Measurements from ENCODE around the gene PNMA8A.

The PNMA8A gene

GRCh38 chr19:46496304-46496703 lies 24.9 kb upstream of the PNMA8A start:
- TF ChIP-seq CTCF (IDR thresholded peaks at IDR 0.05; ENCODE audit: low read depth, low read length): no peak
- DNase-seq (ENCODE audit: extremely low read depth, low read depth): no peak

- no peak for DNase-seq (ENCODE audit: extremely low read depth, low read depth)
Measured at GRCh38 chr19:46495786-46496099, 24.4 kb upstream of the PNMA8A start, which contains the start of gene PNMA8B. Gene PNMA8B (minus strand): TSS chr19:46495867. CDS start chr19:46495465, 402 bp downstream.

GRCh38 chr19:46494941-46495785 lies 23.8 kb upstream of the PNMA8A start:
- DNase-seq (ENCODE audit: extremely low read depth, low read depth): no peak
- TF ChIP-seq CTCF (IDR thresholded peaks at IDR 0.05; ENCODE audit: low read depth, low read length): no peak

More at GRCh38 chr19:46495786-46496099, 24.4 kb upstream of the PNMA8A start, which contains the start of gene PNMA8B:
- TF ChIP-seq CTCF (IDR thresholded peaks at IDR 0.05; ENCODE audit: low read depth, low read length): no peak

GRCh38 chr19:46494146-46494940 lies 23.0 kb upstream of the PNMA8A start:
- DNase-seq (ENCODE audit: extremely low read depth, low read depth): no peak
- TF ChIP-seq CTCF (IDR thresholded peaks at IDR 0.05; ENCODE audit: low read depth, low read length): no peak

GRCh38 chr19:46493236-46494145 lies 22.1 kb upstream of the PNMA8A start:
- no peak for DNase-seq (ENCODE audit: extremely low read depth, low read depth)
- no peak for TF ChIP-seq CTCF (IDR thresholded peaks at IDR 0.05; ENCODE audit: low read depth, low read length)

GRCh38 chr19:46492841-46493235 lies 21.5 kb upstream of the PNMA8A start:
- TF ChIP-seq CTCF (IDR thresholded peaks at IDR 0.05; ENCODE audit: low read depth, low read length): no peak
- no peak for DNase-seq (ENCODE audit: extremely low read depth, low read depth)

Measured in AG09319 (cell line).